LoVo (cell line): Measurements from ENCODE around the gene TYK2.

Source experiments
- DNase-seq: peaks from one replicate; pipeline ENCODE4 v3.0.0-alpha.2; 2016; ENCODE audit warnings: low spot score

Gene TYK2

GRCh38 chr19:10333758-10334587, 46.4 kb downstream of the TYK2 start:
- peak; percentile 1 for DNase-seq

DNA sequence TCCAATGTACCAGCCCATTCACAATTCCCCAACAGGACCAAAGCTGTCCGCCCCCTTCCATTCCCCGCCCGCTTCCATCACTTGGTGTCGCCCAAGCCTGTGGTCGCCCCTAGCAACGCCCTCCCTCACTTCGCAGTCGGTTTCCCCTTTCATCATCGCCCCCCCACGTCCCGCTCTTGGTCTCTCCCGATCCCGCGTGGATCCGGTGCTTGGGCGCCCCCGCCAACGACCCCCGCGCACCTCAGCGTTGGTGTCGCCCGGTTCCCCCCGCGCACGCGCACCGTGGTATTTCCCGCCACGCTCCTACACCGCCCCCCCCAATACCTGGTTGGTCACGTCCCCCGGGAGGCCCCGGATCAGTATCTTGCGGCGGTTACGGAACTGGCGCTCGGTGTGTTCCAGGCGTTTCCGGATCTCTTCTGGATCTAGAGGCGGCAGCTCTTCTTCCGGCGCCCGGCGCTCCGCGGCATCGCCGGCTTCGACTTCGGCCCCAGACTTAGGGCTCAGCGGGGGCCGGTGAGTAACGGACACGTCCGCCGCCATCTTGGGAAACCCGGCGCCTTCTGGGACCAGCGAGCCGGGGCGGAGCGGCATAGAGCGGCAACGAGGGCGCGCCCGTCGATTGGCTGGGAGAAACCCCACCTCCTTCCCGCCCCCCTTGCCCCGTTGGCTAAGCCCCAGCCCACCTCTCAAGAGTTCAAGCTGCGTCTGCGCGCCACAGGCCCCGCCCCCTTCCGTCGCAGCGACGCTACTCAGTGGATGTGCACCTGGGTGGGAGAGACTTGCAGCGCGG, 47.2 kb downstream of the TYK2 start, which contains the start of gene RAVER1:
Gene RAVER1, minus strand, starts transcription at position 565 of the 793 bp plus-strand sequence. Its CDS starts 22 bp downstream, at position 543.
- DNase-seq, result peak; percentile 97

DNA sequence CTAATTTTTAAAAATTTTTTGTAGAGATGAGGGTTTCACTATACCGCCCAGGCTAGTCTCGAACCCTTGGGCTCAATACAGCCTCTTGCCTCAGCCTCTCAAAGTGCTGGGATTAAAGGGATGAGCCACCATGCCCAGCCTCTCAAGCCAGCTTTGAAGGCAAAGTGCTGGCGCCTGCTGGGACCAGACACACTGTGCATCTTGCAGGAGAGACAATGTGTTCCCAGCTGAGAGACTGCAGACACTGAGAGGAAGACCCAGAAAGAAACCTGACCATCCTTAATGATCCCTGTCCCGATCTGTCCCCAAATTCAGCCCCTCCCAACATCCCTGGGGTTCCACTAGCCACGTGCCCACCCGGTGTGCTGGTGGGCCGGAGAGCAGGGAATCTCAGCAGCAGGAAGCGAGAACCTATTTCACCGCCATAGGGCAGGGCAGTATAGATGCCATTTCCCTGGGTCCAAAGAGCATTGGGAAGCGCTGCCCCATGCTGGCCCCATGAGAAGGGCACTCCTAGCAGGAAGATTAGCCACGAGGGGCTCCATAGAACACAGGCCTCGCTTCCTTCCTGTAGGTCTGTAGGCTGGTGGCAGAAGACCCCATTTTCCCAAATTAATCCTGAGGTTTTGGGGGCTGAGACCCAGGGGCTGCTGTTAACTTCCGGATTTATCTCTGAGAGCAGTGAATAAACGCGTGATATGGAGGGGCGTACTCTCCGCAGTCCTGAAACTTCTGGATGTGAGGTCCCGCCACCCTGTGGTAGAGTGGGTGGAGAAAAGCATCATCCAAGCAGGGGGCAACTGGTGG, 48.0 kb downstream of the TYK2 start:
- peak; percentile 2 for DNase-seq

DNA sequence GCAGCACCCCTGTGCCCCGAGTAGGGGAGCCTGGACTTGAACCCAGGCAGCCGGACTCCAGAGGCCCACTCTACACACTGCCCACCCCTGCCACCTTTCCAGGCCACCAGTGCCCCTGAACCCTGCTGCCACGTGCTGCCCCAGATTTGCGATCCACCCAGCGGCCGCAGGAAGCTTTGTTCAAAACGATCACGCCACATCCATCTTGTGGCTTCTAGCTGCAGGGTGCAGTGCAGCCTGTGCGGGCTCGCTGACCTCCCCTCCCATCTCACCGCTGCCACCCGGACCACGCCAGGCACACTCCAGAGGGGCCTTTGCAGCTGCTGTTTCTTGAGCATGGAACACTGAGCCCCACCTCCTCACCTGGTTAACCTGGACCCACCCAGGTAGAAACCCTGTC, 50.8 kb downstream of the TYK2 start:
- no peak for DNase-seq

- DNase-seq, result no peak
Measured at GRCh38 chr19:10328558-10329429, 51.6 kb downstream of the TYK2 start.

- DNase-seq, result no peak
Measured at GRCh38 chr19:10327793-10328192, 52.6 kb downstream of the TYK2 start.

GRCh38 chr19:10325732-10326131, 54.6 kb downstream of the TYK2 start:
- no peak for DNase-seq

GRCh38 chr19:10321874-10322835, 58.2 kb downstream of the TYK2 start:
- DNase-seq, result no peak

GRCh38 chr19:10321417-10321797, 59.0 kb downstream of the TYK2 start:
- DNase-seq, result no peak

DNA sequence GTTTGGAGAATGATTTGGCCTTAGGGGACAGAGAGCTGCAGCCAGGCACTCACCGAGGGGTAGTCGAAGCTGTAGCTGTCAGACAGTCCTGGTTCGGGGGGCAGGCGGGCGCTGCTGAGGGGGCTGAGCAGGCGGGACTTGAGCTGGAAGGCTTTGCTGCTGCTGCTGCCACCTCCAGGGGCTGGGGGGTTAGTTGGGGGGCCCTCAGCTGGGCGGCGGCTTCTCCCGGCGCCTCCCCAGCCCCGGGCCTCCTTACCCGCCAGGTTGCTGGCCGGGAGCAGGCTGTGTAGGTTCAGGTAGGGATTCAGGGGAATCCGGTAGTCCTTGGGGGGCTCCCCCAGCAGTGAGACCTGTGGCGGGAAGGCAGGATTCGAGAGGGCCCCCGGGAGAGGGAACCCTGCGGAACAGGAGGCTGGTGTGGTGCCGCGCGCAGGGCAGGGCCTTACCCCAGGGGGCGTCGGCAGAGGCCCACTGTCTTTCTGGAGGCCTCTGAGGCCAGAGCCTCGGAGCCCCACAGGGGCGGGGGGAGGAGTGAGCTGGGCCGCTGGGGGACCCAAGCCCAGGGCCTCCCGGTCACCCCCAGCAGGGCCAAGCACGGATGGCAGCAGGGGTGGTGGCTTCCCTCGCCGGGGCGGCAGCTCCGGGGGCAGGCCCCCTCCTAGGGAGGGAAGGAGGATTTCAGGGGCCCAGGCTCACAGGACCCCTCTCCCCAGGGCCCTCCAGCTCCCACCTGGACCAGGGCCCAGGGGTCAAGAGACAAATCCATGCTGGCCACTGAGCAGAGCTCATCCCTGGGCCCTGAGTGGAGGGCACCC, 59.6 kb downstream of the TYK2 start:
- DNase-seq, result no peak

GRCh38 chr19:10318807-10319682, 61.3 kb downstream of the TYK2 start:
- no peak for DNase-seq

DNA sequence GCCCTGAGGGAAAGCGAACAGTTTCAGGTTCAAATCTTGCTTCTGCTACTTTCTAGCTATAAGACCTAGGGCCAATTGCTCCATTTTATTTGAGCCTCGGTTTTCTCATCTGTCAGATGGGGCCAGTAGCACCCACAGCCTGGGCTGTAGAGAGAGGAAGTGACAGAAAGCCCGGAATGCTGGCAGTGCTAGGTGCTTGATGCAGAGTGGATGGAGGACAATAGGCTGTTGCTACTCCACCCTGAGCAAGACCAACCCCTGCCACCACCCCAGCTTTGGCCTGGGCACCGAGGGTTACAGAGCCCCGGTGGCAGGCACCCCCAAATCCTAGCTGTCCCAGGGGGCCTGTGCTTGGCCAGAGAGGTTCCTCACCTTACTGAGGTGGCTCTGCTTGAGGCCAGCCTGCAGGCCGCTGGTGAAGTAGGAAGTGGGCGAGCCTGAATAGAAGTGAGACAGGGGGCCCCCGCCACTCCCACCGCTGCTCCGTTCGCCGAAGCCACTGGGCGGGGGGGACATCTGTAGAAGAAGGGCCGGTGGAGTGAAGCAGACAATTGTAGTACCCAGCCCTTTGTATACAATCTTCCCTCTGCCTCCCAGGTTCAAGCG, 62.4 kb downstream of the TYK2 start:
- DNase-seq, result no peak

GRCh38 chr19:10317045-10317856, 63.1 kb downstream of the TYK2 start:
- DNase-seq, result no peak

DNA sequence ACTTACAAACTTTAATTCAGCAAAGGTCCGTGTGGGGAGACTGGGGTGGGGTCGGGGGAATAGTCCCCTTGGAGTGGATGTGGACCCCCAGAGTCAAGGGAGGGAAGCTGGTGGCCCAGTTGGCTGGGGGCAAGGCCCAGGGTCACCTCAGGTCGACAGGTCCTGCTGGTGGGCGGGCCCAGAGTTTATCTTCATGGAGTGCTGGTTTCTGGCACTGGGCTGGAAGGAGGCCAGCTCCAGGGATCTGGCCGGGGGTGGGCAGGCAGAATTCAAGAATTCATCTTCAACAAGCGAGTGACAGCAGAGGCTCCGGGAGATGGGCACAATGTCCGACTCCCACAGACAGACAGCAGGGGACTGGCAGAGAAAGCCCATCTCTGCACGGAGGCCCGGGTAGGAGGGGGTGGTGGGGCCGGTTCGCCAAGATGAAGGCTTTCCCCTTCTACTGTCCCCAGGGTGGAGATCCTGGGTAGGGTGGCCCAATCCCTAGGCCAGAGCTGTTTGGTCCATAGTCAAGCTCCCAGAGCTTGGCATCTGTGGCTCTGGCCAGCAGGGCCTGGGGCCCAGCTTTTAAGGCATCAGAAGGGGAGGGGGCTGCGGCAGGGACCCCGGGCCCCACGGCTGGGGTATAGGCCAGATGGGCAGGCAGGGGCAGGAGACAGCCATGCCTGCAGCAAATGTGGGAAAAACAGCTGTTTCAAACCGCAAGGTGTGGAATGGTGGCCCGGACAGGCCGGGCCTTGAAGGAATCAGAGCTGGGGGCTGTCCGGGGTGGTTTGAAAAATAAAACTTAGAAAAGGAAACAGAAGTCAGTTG, 63.9 kb downstream of the TYK2 start:
- no peak for DNase-seq

DNA sequence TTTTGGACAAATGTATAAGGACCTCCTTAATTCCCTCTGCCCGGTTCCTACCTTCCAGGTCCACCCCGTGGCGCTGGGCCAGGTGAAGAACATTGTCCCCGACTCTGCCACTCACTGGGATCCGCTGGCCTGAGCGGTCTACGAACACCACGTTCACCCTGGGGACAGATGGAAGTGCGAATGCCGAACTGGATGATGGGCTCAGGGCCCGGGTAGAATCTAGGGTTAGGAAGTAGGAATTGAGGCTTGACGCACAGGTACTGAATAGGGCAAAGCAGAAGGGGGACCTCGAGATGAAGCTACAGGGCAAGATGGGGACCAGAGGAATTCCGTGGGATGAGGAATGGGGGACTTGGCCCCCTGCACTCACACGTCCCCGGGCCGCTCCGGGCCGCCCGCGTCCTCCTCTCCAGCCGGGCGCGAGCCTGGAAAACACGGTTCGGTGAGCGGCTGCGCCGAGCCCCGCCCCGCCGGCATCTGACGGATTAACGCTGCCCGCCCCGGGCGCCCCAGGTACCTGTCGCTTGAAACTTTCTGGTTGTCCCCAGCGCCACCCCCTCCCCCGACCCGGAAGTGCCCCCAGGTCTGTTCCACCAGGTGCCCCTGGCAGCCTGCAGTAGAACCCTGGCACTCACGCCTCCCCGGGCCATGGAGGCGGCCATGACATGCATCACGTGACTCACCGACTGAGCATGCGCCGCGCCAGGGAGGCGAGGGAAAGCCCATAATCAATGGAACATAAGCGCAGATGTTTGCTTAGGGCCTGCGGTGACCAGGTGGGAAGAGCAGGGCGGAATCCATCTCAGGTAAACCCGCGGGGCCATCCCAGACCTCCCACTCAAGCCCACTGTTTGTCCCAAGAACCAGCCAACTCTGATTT, 64.8 kb downstream of the TYK2 start, which contains the start of gene FDX2:
Gene FDX2, minus strand, starts transcription at position 681 of the 880 bp plus-strand sequence. Its CDS starts 19 bp downstream, at position 662.
- peak; percentile 88 for DNase-seq
